Nephron progenitor cell (in vitro differentiated cells): ENCODE results near the gene METTL14.
"Not testable (repeated sequence)": the region's sequence is repeated elsewhere in the genome, so short reads cannot be mapped to it uniquely, and the experiment has no call there.

Experiments
- DNase-seq: peaks from one replicate; pipeline ENCODE4 v3.0.0; 2021
- H3K27ac Mint-ChIP-seq: 2 replicates; pipeline ENCODE4 v1.8.0; 2021; ENCODE audit warnings: mild to moderate bottlenecking, moderate library complexity, mixed read lengths
- H3K27me3 Mint-ChIP-seq: 2 replicates; pipeline ENCODE4 v1.8.0; 2021; ENCODE audit warnings: mild to moderate bottlenecking, low read depth, mixed read lengths; ENCODE audit not compliant: poor library complexity
- H3K36me3 Mint-ChIP-seq: 2 replicates; pipeline ENCODE4 v1.8.0; 2021; ENCODE audit warnings: low read depth, mixed read lengths
- H3K4me1 Mint-ChIP-seq: 2 replicates; pipeline ENCODE4 v1.8.0; 2021; ENCODE audit warnings: mixed read lengths
- H3K4me3 Mint-ChIP-seq: 2 replicates; pipeline ENCODE4 v1.8.0; 2021; ENCODE audit warnings: mild to moderate bottlenecking, moderate library complexity, mixed read lengths
- H3K9me3 Mint-ChIP-seq: 2 replicates; pipeline ENCODE4 v1.8.0; 2021; ENCODE audit warnings: mild to moderate bottlenecking, moderate library complexity, mixed read lengths
- TF ChIP-seq, protein P1 (sequence below): fragments of 200-600 bp; sonication (generic); IDR thresholded peaks from 2 replicates; pipeline ENCODE4 v1.5.0; 2021; ENCODE audit warnings: antibody characterized with exemption

The METTL14 gene

GRCh38 chr4:118684873-118685811, at the start of gene METTL14:
Gene METTL14 (plus strand): TSS chr4:118685392. CDS start chr4:118685535, 143 bp downstream.
- peak; percentile 93 for DNase-seq
- Mint-ChIP-seq H3K9me3 (no peaks in the 10 kb centered on the region), H3K27ac (peak within 1 kb of the TSS; percentile 99), H3K27me3 (peaks cover 9% of the 10 kb centered on the region), H3K4me1 (peaks cover 18% of the 10 kb centered on the region), H3K36me3 (peaks cover 15% of the 10 kb centered on the region), H3K4me3 (peak within 1 kb of the TSS; percentile 99)
- TF ChIP-seq, protein P1, sequence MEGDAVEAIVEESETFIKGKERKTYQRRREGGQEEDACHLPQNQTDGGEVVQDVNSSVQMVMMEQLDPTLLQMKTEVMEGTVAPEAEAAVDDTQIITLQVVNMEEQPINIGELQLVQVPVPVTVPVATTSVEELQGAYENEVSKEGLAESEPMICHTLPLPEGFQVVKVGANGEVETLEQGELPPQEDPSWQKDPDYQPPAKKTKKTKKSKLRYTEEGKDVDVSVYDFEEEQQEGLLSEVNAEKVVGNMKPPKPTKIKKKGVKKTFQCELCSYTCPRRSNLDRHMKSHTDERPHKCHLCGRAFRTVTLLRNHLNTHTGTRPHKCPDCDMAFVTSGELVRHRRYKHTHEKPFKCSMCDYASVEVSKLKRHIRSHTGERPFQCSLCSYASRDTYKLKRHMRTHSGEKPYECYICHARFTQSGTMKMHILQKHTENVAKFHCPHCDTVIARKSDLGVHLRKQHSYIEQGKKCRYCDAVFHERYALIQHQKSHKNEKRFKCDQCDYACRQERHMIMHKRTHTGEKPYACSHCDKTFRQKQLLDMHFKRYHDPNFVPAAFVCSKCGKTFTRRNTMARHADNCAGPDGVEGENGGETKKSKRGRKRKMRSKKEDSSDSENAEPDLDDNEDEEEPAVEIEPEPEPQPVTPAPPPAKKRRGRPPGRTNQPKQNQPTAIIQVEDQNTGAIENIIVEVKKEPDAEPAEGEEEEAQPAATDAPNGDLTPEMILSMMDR, result no peak

GRCh38 chr4:118636126-118636525, 49.1 kb upstream of the METTL14 start:
- not testable (repeated sequence) for H3K9me3 Mint-ChIP-seq, H3K27ac Mint-ChIP-seq, H3K4me1 Mint-ChIP-seq, DNase-seq, H3K27me3 Mint-ChIP-seq, H3K4me3 Mint-ChIP-seq
- peaks cover 16% of the 10 kb centered on the region for H3K36me3 Mint-ChIP-seq

- TF ChIP-seq, protein P1, result peak; percentile 25
- H3K36me3 Mint-ChIP-seq, H3K4me1 Mint-ChIP-seq, H3K27ac Mint-ChIP-seq, H3K4me3 Mint-ChIP-seq, H3K9me3 Mint-ChIP-seq, H3K27me3 Mint-ChIP-seq: not testable (repeated sequence)
- DNase-seq, result peak; percentile 22
Measured at GRCh38 chr4:118664665-118665064, 20.5 kb upstream of the METTL14 start.

- H3K27me3 Mint-ChIP-seq, H3K4me1 Mint-ChIP-seq, H3K9me3 Mint-ChIP-seq, H3K4me3 Mint-ChIP-seq, H3K27ac Mint-ChIP-seq, H3K36me3 Mint-ChIP-seq: not testable (repeated sequence)
- DNase-seq, result peak; percentile 86
Measured at GRCh38 chr4:118669220-118669619, 16.0 kb upstream of the METTL14 start.

DNA sequence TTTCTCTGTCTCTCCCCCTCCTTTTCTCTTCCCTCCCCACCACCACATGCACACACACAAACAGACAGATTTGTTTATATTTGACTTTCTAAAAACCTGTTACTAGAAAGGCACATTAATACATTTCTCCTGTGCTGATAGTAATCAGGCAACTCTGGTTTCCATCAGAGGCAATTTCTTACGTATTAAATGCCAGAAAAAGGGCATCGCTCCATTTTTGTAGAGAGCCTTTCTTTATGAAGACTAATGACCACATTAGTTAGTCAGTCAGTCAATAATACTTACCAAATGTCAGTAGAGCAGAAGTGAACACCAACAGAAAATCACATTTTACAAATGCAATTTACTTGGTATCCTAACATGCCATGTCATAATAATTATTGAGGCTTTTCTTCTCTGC, 14.2 kb upstream of the METTL14 start:
- H3K4me1 Mint-ChIP-seq, H3K27me3 Mint-ChIP-seq, DNase-seq, H3K4me3 Mint-ChIP-seq, H3K36me3 Mint-ChIP-seq, H3K9me3 Mint-ChIP-seq, H3K27ac Mint-ChIP-seq: not testable (repeated sequence)

- no peak for DNase-seq
- peaks cover 16% of the 10 kb centered on the region for H3K27me3 Mint-ChIP-seq
- no peaks in the 10 kb centered on the region for H3K9me3 Mint-ChIP-seq
- H3K4me3 Mint-ChIP-seq, result no peak overlapping the region
- no peak overlapping the region for H3K27ac Mint-ChIP-seq
- TF ChIP-seq, protein P1, result no peak
- H3K4me1 Mint-ChIP-seq, result no peaks in the 10 kb centered on the region
- no peaks in the 10 kb centered on the region for H3K36me3 Mint-ChIP-seq
Measured at GRCh38 chr4:118676128-118676527, 9.1 kb upstream of the METTL14 start.

- no peak overlapping the region for H3K4me3 Mint-ChIP-seq
Measured at GRCh38 chr4:118680808-118681207, 4.4 kb upstream of the METTL14 start.

More at GRCh38 chr4:118680808-118681207, 4.4 kb upstream of the METTL14 start:
- no peaks in the 10 kb centered on the region for H3K9me3 Mint-ChIP-seq
- peaks cover 9% of the 10 kb centered on the region for H3K27me3 Mint-ChIP-seq
- no peak overlapping the region for H3K27ac Mint-ChIP-seq
- TF ChIP-seq, protein P1, result no peak
- no peak for DNase-seq
- no peaks in the 10 kb centered on the region for H3K36me3 Mint-ChIP-seq
- peaks cover 5% of the 10 kb centered on the region for H3K4me1 Mint-ChIP-seq
